Peyer's patch (tissue), 4 donors: ENCODE measurements around the gene SH3PXD2B.

Experiments used
- POLR2A ChIP-seq, 2 donors: fragments of 450-650 bp; IDR thresholded peaks; one replicate each; pipeline ENCODE4 v1.5.1; 2017; ENCODE audit warnings: antibody characterized with exemption in 2 of 2, mild to moderate bottlenecking in 2 of 2, moderate library complexity in 2 of 2
- TF ChIP-seq, protein P1 (sequence below), 6 experiments: fragments of 450-650 bp in 4 of 6; fragments of 200-600 bp in 2 of 6; sonication (generic) in 1 of 6; IDR thresholded peaks; one replicate each; pipeline ENCODE4 v1.5.1; 2017 to 2019; ENCODE audit warnings: antibody characterized with exemption in 6 of 6, mild to moderate bottlenecking in 3 of 6, moderate library complexity in 1 of 6

DNA sequence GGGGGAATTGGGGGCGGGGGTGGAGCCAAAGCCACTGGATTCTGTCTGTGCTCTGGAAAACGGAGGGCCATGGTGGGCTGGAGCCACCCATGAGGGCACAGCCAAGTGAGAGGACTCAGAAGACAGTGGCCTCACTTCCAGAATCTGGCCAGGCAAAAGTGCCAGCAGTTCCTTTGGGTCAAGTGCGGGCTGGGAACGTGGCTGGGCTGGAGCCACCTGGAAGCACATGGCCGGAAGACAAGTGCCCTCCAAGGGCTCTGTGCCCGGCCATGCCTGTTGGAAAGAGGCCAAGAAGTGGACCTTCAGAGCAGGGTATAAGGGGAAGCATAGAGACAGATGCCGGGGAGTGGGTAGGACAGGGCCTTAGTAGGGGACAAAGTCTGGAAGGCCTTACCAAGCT is 11.7 kb upstream of the SH3PXD2B start:
- TF ChIP-seq, protein P1, sequence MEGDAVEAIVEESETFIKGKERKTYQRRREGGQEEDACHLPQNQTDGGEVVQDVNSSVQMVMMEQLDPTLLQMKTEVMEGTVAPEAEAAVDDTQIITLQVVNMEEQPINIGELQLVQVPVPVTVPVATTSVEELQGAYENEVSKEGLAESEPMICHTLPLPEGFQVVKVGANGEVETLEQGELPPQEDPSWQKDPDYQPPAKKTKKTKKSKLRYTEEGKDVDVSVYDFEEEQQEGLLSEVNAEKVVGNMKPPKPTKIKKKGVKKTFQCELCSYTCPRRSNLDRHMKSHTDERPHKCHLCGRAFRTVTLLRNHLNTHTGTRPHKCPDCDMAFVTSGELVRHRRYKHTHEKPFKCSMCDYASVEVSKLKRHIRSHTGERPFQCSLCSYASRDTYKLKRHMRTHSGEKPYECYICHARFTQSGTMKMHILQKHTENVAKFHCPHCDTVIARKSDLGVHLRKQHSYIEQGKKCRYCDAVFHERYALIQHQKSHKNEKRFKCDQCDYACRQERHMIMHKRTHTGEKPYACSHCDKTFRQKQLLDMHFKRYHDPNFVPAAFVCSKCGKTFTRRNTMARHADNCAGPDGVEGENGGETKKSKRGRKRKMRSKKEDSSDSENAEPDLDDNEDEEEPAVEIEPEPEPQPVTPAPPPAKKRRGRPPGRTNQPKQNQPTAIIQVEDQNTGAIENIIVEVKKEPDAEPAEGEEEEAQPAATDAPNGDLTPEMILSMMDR (IDR thresholded peaks at IDR 0.05): no peak
- no peak for TF ChIP-seq POLR2A (IDR thresholded peaks at IDR 0.05)
